Smooth muscle cell (in vitro differentiated cells): ENCODE measurements around the gene ZNF382. TPM values are rescaled to one million over a fixed set of nuclear protein-coding genes. Genes with fewer than 3 reads are reported as not detected.
A peak's percentile ranks its signal among the peaks of the same experiment; 100 is the strongest.

Source experiments
- DNase-seq: peaks from one replicate; lab custom pipeline; 2025; ENCODE audit not compliant: unreplicated experiment; lab: John Stamatoyannopoulos, UW
- H2AFZ ChIP-seq: fragments of 200-600 bp; sonication (generic); 2 replicates; pipeline ENCODE4 v1.6.0; 2016; ENCODE audit warnings: antibody characterized with exemption, low read depth, mild to moderate bottlenecking
- H3F3A ChIP-seq: fragments of 200-600 bp; sonication (generic); 2 replicates; pipeline ENCODE4 v1.6.0; 2017; ENCODE audit warnings: antibody characterized with exemption, low read depth
- H3K27ac ChIP-seq: fragments of 200-600 bp; sonication (generic); 2 replicates; pipeline ENCODE4 v1.5.1; 2016; ENCODE audit warnings: low read depth, mild to moderate bottlenecking
- H3K27me3 ChIP-seq: fragments of 200-600 bp; sonication (generic); 2 replicates; pipeline ENCODE4 v1.6.1; 2016; ENCODE audit warnings: low read depth, mild to moderate bottlenecking
- H3K36me3 ChIP-seq: fragments of 200-600 bp; sonication (generic); 2 replicates; pipeline ENCODE4 v1.5.1; 2016; ENCODE audit warnings: low read depth
- H3K4me1 ChIP-seq: fragments of 200-600 bp; sonication (generic); 2 replicates; pipeline ENCODE4 v1.5.1; 2016; ENCODE audit warnings: low read depth
- H3K4me2 ChIP-seq: fragments of 200-600 bp; sonication (generic); 2 replicates; pipeline ENCODE4 v1.6.0; 2016; ENCODE audit warnings: mild to moderate bottlenecking
- H3K4me3 ChIP-seq: fragments of 200-600 bp; sonication (generic); 2 replicates; pipeline ENCODE4 v1.5.1; 2016; ENCODE audit warnings: mild to moderate bottlenecking
- H3K79me2 ChIP-seq: fragments of 200-600 bp; sonication (generic); 2 replicates; pipeline ENCODE4 v1.6.0; 2016; ENCODE audit warnings: low read depth, mild to moderate bottlenecking
- H3K9ac ChIP-seq: fragments of 200-600 bp; sonication (generic); 2 replicates; pipeline ENCODE4 v1.6.0; 2016; ENCODE audit warnings: low read depth
- H3K9me3 ChIP-seq: fragments of 200-600 bp; sonication (generic); replicated peaks from 2 replicates; pipeline ENCODE4 v1.5.1; 2016; ENCODE audit warnings: low read depth
- H4K20me1 ChIP-seq: fragments of 200-600 bp; sonication (generic); 2 replicates; pipeline ENCODE4 v1.6.0; 2016; ENCODE audit warnings: low read depth
- WGBS: methylation state at CpG from one replicate; pipeline ENCODE4 v1.1.7; 2016; ENCODE audit warnings: low lambda C conversion rate; 5-methylcytosine and 5-hydroxymethylcytosine counted together
- polyA plus RNA-seq: library from polyadenylated mRNA; unstranded; fragments of >200 nt; fragmentation: Nextera tagmentation; extraction: Ambion mirVana; gene quantifications from 2 replicates; pipeline ENCODE4 v1.2.1, GENCODE V29; 2016
- total RNA-seq: library from RNA; depleted of rRNA; stranded (reverse); fragments of >200 nt; gene quantifications from 2 replicates; pipeline ENCODE4 v1.2.3, GENCODE V29; 2014
- TF ChIP-seq, protein P1 (sequence below): fragments of 200-600 bp; sonication (generic); IDR thresholded peaks from 2 replicates; pipeline ENCODE4 v1.5.1; 2017; ENCODE audit warnings: borderline replicate concordance, mild to moderate bottlenecking, antibody characterized with exemption; ENCODE audit not compliant: insufficient read depth, poor library complexity, severe bottlenecking

The ZNF382 gene
- total and polyA plus RNA-seq, 2 experiments from 2014 or later: 3.0 to 8.9 TPM

DNA sequence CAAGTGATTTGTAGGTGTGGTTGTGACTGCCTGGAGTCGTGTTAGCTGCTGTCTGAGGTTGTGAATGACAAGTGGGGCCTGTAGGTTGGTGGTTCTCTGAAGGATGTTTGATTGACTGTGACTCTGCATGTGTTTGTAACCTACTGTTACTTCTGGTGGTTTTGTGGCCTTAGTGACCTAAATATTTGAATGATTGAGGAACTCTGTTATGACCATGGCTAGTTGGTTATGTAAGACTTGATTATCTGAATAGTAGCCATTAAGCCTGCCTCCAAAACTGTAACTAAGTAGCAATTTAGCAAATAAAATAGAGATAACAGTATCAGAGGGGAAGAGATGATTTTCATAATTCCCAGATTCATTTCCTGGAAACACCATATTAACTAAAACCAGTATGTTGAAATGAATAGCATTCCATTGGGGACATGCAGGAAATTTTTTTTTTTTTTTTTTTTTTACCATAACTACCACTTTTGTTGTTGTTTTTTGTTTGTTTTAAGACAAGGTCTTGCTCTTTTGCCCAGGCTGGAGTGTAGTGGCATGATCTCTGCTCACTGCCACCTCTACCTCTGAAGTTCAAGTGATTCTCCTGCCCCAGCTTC, 865 bp downstream of the ZNF382 start:
- TF ChIP-seq, protein P1, sequence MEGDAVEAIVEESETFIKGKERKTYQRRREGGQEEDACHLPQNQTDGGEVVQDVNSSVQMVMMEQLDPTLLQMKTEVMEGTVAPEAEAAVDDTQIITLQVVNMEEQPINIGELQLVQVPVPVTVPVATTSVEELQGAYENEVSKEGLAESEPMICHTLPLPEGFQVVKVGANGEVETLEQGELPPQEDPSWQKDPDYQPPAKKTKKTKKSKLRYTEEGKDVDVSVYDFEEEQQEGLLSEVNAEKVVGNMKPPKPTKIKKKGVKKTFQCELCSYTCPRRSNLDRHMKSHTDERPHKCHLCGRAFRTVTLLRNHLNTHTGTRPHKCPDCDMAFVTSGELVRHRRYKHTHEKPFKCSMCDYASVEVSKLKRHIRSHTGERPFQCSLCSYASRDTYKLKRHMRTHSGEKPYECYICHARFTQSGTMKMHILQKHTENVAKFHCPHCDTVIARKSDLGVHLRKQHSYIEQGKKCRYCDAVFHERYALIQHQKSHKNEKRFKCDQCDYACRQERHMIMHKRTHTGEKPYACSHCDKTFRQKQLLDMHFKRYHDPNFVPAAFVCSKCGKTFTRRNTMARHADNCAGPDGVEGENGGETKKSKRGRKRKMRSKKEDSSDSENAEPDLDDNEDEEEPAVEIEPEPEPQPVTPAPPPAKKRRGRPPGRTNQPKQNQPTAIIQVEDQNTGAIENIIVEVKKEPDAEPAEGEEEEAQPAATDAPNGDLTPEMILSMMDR: no peak
- Histone ChIP-seq H3K79me2 (no peaks in the 10 kb centered on the region), H3K9ac (peak overlapping the region; percentile 75), H3K27me3 (no peaks in the 10 kb centered on the region), H3F3A (peaks cover 3% of the 10 kb centered on the region), H3K36me3 (peaks cover 19% of the 10 kb centered on the region), H3K4me1 (peaks cover 5% of the 10 kb centered on the region), H2AFZ (peak overlapping the region; percentile 100), H3K9me3 (no peaks in the 10 kb centered on the region), H3K4me3 (peak overlapping the region; percentile 84), H4K20me1 (no peaks in the 10 kb centered on the region), H3K4me2 (peak overlapping the region; percentile 100), H3K27ac (no peak overlapping the region)
- WGBS: 5% methylated on average over 1 of the region's 1 CpG
- no peak for DNase-seq

DNA sequence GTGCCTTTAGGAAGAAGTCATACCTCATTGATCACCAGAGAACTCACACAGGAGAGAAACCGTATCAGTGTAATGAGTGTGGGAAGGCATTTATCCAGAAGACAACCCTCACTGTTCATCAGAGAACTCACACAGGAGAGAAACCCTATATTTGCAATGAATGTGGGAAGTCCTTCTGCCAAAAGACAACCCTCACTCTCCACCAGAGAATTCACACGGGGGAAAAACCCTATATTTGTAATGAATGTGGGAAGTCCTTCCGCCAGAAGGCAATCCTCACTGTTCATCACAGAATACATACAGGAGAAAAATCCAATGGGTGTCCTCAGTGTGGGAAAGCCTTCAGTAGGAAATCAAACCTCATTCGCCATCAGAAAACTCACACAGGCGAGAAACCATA, 21.9 kb downstream of the ZNF382 start:
- Histone ChIP-seq H3K36me3 (peaks cover 62% of the 10 kb centered on the region), H3K4me1 (no peaks in the 10 kb centered on the region), H3K4me2 (no peak overlapping the region), H2AFZ (no peak overlapping the region), H3K79me2 (no peaks in the 10 kb centered on the region), H3K27me3 (no peaks in the 10 kb centered on the region), H4K20me1 (no peaks in the 10 kb centered on the region), H3F3A (no peaks in the 10 kb centered on the region), H3K9ac (no peak overlapping the region), H3K27ac (no peak overlapping the region), H3K4me3 (no peak overlapping the region), H3K9me3 (peaks cover 75% of the 10 kb centered on the region)
- DNase-seq: no peak
- WGBS: 95% methylated on average over 5 of the region's 5 CpGs
- TF ChIP-seq, protein P1: no peak

DNA sequence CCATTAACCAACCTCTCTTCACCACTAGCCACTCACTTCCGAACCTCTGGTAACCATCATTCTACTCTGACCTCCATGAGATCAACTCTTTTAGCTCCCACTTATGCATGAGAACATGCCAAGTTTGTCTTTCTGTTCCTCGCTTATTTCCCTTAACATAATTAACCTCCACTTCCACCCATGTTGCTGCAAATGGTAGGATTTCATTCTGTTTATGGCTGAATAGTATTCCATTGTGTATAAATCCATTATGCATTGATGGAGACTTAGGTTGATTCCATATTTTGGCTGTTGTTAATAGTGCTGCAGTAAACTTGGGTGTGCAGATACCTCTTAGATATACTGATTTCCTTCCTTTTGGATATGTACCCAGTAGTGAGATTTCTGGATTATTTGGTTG, 30.2 kb downstream of the ZNF382 start:
- H3K27ac ChIP-seq: no peak overlapping the region
- H4K20me1 ChIP-seq: no peaks in the 10 kb centered on the region
- peaks cover 13% of the 10 kb centered on the region for H3F3A ChIP-seq
- TF ChIP-seq, protein P1: no peak
- H3K4me3 ChIP-seq: no peak overlapping the region
- H3K4me1 ChIP-seq: no peaks in the 10 kb centered on the region
- peaks cover 61% of the 10 kb centered on the region for H3K9me3 ChIP-seq
- no peak overlapping the region for H2AFZ ChIP-seq
- H3K36me3 ChIP-seq: peaks cover 37% of the 10 kb centered on the region
- WGBS: 96% methylated on average over 2 of the region's 2 CpGs
- no peaks in the 10 kb centered on the region for H3K27me3 ChIP-seq
- H3K4me2 ChIP-seq: no peak overlapping the region
- H3K79me2 ChIP-seq: no peaks in the 10 kb centered on the region
- DNase-seq: no peak
- H3K9ac ChIP-seq: no peak overlapping the region
